LHCN-M2 (cell line): ENCODE measurements around the gene ABCG1. TPM values are rescaled to one million over a fixed set of nuclear protein-coding genes. Genes with fewer than 3 reads are reported as not detected.
A peak's percentile ranks its signal among the peaks of the same experiment; 100 is the strongest.

Experiments
- DNase-seq: peaks from one replicate; pipeline ENCODE4 v3.0.0-alpha.2; 2012; ENCODE audit warnings: low read depth
- total RNA-seq: library from RNA; depleted of rRNA; stranded (reverse); fragments of >200 nt; gene quantifications from 2 replicates; pipeline ENCODE4 v1.2.3, GENCODE V29; 2014

Gene ABCG1
- total RNA-seq, 1 experiment from 2014 or later, result not detected

GRCh38 chr21:42191696-42192595 lies 27.0 kb upstream of the ABCG1 start:
- DNase-seq, result no peak

DNA sequence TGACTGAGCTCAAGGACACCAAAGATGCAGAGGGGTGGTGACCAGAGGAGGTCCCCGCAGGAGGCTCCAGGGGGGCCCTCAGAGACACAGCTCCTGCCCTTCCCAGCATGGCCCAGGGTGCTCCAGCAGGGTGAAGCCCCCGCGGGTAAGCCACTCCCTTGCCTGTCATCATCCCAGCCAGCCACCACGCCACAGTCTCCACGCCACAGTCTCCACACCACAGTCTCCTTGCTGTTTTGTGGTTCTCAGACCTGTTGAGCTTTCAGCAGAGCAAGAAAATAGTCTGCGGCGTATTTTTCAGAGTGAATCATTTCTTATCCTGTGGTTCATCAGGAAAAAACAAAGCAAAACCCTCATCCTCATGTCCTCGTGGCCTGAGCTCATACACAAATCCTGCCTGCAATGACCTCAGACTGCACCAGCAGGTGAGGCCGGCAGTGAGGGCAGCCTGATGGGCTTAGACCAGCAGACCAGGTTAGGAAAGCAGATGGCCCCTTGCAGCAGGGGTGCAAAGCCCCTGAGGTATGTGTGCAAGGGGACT lies 25.7 kb upstream of the ABCG1 start:
- DNase-seq, result no peak

DNA sequence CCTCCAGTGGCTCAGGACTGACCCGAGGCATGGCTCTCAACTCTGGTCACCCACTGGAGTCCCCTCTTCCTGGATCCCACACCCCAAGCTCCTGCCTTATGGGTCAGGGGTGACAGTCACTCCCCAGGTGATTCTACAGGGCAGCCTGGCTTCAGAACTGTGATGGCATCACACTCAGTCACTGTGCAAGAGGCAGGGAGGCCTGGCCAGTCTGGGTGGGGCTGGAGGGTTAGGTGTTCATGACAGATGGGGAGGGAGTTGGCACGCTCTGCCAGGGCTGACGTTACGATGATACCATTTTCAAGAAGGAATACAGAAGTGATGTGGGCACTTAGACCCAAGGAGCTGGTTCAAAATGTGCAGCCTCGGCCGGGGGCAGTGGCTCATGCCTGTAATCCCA lies 25.2 kb upstream of the ABCG1 start:
- no peak for DNase-seq

- DNase-seq, result no peak
Observed at GRCh38 chr21:42194863-42195262, 24.1 kb upstream of the ABCG1 start.

DNA sequence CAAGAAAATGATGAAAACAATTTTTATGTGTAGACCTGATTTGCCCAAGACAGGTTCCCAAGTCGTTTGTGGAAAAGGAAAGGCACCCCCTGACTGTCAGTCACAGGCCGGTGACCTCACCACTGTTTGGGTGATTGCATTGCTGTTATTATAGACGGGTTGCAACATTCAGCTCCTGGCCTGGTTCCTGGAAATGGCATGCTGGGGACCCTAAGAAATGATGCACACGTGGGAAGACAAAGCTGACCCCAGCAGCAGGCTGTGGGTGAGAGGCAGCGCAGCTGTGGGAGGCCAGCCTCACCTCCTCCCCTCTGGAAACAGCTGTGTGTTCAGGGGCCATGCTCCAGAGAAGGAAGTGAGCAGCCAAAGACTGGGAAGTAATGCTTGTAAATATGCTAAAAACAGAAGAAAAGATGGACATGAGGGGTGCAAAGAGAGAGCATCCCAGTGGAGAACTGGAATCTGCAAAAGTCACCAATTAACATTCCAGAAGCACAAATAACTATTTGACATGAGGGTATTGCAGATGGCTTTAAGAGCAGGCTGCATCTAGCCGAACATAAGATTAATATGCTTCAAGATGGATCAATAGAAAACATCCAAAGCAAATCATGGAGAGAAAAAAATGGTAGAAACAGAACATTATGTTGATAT lies 23.4 kb upstream of the ABCG1 start:
- DNase-seq, result no peak

DNA sequence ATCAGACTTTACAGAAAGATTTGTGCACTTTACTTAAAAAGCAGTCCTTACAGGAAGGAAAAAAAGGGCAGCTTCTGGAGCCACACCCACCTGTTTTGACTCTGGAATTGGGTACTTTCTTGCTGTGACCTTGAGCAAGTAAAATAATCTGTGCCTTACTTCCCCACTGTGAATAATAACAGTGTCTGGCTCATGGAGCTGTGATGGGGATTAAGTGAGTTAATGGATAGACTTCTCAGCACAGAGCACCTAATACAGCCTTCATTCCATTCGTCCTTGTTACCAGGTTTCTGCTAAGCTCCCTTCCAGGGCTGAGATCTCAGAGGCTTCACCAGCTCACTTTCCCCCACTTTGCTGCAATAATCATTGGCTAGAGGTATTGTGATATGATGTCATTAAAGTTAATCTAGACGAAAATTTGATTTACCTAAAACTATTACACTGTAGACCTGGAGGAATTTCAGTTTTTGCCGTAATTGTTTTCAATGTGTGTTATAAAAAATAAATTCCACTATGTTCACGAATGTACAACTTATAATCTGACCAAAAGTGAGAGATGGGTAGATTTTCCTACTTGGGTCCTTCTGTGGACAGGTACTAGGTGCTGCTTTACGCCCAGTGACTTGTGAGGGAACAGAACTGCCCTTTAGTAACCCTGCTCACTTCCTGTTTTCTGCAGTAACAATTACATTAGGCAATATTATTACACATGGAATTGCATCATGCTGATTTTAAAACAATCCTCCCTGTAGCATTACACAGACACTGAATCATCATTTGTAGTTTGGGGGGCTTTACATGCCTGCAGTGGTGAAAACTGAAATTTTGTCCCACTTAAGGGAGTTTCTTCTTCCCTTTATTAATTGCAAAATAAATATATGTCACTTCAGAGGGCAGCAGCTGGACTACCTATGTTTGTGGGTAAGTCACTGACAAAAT lies 19.7 kb upstream of the ABCG1 start:
- DNase-seq, result peak; percentile 32

DNA sequence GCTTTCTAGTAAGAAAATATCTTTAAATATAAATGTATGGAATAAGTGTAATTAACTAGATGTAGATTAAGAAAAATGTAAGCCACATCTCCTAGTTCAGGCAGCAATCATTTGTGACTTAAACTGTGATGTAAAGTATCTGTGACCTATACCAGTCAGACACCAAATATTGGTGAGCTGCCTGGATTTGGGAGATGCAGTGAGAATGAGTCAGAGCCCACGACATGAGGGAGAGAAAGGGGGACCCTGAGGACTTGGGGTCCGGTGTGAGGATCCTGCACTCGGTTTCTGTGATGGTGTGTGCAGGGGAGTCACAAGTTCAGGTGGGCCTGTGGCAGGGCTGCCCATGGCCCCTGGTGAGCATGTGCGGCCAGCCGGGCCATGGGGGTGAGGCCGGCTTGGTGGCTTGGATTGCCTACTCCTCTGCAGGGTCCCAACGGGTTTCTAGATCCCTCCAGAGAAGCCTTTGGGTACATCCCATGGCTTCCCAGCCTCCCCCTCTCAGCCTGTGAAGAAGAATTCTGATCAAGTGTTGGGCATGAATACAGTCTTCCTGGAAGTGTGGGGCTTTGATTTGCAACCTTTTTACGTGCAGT lies 19.0 kb upstream of the ABCG1 start:
- DNase-seq, result no peak

- DNase-seq, result no peak
Observed at GRCh38 chr21:42200906-42201614, 17.9 kb upstream of the ABCG1 start.

DNA sequence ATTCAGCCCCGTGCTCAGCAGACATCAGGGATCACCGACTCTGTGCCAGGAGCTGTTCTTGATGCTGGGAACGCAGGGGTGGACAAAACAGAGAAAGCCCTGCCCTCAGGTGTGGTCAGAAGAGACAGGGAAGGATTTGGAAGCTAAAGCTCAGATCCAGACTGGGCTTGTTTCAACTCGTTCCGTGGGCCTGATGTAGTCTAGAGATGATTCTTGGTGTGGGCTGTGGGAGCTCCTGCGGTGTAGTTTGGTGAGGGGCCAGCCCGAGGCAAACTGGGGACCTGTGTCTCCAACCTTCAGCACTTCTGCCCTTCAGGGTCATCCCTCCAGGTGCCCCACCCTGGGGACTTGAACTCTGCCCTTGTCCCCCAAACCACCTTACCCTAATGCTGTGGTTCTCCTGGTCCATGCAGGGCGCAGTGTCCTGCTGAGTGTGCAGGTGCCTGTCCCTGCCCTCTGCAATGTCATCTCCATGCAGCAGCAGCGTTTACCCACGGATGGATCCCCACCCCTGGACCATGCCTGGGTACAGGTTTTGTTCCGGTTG lies 17.3 kb upstream of the ABCG1 start:
- no peak for DNase-seq

DNA sequence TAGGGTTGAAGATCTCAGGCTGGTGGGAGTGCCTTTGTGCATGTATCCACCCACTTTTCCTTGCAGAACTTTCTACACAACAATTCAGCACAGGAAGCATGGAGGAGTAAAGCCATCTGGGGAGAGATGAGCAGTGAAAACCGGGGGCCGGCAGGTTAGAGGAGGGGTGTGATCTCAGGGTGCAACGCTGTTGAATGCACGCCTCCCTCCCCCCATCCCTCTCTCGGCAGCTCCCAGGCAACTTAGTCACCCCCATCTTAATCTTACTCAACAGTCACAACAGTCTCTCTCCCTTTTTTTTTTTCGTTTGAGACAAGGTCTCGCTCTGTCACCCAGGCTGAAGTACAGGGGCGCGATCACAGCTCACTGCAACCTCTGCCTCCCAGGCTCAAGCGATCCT lies 16.6 kb upstream of the ABCG1 start:
- DNase-seq, result no peak

- DNase-seq, result no peak
Observed at GRCh38 chr21:42203321-42203720, 15.6 kb upstream of the ABCG1 start.

DNA sequence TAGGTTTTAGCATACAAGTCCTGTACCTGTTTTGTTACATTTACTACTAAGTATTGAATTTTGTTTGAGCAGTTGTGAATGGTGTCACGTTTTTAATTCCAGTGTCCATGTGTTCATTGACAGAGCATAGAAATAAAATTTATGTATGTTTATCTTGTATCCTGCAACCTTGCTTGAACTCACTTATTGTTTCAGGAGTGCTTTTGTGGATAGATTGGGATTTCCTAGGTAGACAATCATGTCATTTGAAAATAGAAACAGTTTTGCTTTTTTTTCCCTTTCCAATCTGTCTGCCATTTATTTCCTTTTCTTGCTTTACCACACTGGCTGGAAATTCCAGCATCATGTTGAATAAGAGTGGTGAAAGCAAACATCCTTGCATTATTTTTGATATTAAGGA lies 15.0 kb upstream of the ABCG1 start:
- no peak for DNase-seq

- DNase-seq, result no peak
Observed at GRCh38 chr21:42207426-42207825, 11.5 kb upstream of the ABCG1 start.

- DNase-seq, result no peak
Observed at GRCh38 chr21:42208036-42208435, 10.9 kb upstream of the ABCG1 start.

GRCh38 chr21:42208801-42209490 lies 10.0 kb upstream of the ABCG1 start:
- DNase-seq, result no peak

GRCh38 chr21:42209801-42210479 lies 9.0 kb upstream of the ABCG1 start:
- no peak for DNase-seq

DNA sequence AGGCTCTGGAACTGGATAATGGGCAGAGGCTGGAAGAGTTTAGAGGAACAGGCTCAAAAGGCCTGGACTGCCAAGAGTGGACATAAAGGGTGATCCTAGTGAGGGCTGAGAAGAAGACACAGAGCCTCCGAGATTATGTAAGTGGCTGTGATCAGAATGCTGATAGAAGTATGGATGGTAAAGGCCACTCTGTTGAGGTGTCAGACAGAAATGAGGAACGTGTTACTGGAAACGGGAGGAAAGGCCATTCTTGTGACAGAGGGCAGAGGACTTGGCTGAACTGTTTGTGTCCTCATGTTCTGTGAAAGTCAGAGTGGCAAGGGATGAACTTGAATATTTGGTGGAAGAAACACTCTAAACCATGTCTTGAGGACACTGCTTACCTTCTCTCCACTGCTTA lies 6.7 kb upstream of the ABCG1 start:
- no peak for DNase-seq

GRCh38 chr21:42213082-42213774 lies 5.7 kb upstream of the ABCG1 start:
- no peak for DNase-seq
